NCI-H2171 treated with DMSO at 0.1 percent for 48 hours (cell line): ENCODE measurements around the gene CCT6B.
"Not testable (repeated sequence)": the region's sequence is repeated elsewhere in the genome, so short reads cannot be mapped to it uniquely, and the experiment has no call there.

Experiments used
- DNase-seq: peaks from one replicate; lab custom pipeline; 2025; lab: John Stamatoyannopoulos, UW

Gene CCT6B, protein sequence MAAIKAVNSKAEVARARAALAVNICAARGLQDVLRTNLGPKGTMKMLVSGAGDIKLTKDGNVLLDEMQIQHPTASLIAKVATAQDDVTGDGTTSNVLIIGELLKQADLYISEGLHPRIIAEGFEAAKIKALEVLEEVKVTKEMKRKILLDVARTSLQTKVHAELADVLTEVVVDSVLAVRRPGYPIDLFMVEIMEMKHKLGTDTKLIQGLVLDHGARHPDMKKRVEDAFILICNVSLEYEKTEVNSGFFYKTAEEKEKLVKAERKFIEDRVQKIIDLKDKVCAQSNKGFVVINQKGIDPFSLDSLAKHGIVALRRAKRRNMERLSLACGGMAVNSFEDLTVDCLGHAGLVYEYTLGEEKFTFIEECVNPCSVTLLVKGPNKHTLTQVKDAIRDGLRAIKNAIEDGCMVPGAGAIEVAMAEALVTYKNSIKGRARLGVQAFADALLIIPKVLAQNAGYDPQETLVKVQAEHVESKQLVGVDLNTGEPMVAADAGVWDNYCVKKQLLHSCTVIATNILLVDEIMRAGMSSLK

GRCh38 chr17:34961093-34961911, at the start of gene CCT6B, which contains the start of gene ZNF830:
TSS of gene CCT6B (minus strand) at chr17:34961460. CDS start at chr17:34961393, 67 bp downstream.
TSS of gene ZNF830 (plus strand) at chr17:34961540. CDS start at chr17:34961567, 27 bp downstream.
- peak; percentile 93 for DNase-seq

- DNase-seq, result no peak
Observed at GRCh38 chr17:35010093-35010492, 48.8 kb upstream of the CCT6B start.

DNA sequence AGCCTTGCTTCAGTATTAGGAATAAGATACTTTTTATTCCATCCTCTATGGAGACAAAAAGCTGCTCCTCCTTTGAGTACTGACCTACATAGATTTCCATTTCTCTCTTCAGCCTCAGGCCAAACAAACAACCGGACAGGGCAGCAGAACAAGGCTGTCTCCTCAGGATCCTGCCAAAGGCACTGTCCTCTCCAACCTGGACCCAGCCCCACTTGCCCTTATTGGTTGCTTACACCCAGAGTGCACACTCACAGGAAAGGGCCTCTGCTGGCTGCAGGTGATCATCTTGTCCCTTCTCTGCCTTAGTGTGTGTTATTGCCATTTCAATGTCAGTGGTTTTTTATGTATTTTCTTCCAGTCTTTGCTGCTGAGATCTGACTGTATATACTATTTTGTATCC, 45.7 kb upstream of the CCT6B start:
- DNase-seq, result no peak

DNA sequence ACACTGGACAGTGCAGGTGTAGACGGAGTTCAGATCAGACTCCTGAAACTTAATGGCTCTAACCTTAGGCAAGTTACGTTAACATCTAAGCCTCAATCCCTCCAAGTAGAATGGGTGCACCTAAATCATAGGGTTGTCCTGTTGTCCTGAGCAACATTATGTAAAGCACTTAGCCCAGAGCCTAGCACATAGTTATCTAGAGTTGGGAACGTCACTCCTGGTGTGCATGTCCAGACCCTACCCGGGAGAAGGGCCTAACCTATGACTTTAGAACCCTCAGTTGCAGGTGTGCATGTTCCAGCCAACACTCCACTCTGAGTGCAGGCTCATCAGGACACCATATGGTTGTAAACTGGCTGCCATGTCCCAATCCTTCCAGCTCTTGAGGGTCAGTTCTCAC, 45.1 kb upstream of the CCT6B start:
- no peak for DNase-seq

GRCh38 chr17:35003778-35004177, 42.5 kb upstream of the CCT6B start:
- DNase-seq, result no peak

DNA sequence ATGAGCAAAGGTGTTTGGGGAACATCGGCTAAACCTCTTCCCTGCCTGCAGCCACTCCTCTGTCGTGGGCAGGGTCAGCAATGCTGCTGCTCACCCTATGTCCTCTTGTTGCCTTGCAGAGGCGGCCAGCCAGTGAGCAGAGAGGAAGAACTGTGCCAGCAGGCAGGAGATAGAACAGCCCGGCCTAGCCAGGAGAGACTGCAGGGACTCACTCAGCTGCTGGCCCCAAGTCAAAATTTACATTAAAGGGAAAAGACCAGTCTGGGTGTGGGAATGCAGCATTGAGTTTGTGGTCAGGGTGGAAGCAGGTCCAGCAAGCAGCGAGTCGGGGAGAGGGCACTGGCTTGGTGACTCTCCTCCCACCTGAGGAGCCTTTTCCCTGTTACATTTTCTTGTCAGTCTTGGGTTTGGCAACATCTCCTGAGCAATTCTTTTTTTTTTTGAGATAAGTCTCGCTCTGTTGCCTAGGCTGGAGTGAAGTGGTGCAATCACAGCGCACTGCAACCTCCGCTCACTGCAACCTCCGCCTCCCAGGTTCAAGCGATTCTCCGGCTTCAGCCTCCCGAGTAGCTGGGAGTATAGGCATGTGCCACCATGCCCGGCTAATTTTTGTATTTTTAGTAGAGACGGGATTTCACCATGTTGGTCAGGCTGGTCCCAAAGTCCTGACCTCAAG, 41.8 kb upstream of the CCT6B start:
- DNase-seq, result no peak

- no peak for DNase-seq
Observed at GRCh38 chr17:35001549-35001948, 40.3 kb upstream of the CCT6B start.

- not testable (repeated sequence) for DNase-seq
Observed at GRCh38 chr17:35000965-35001364, 39.7 kb upstream of the CCT6B start.

DNA sequence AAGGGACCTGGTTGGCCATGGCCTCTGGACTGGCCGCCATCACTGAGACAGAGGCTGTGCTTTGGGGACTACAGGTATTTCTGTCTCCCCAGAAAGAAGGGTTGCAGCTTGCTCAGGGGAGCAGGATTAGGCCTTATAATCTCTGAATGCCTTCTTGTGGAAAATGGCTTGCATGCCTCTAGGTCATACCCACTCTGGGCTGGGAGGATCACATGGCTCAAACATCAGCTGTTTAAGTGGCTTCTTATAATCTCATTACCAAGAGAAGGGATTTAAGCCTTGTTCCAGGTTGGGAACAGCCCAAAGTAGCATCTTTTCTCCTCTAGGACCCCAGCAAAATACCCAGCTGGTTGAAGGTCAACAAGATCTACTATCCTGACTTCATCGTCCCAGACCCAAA, 38.2 kb upstream of the CCT6B start:
- DNase-seq, result no peak

GRCh38 chr17:34998205-34998604, 36.9 kb upstream of the CCT6B start:
- no peak for DNase-seq

- peak; percentile 69 for DNase-seq
Observed at GRCh38 chr17:34997355-34997862, 36.1 kb upstream of the CCT6B start.

DNA sequence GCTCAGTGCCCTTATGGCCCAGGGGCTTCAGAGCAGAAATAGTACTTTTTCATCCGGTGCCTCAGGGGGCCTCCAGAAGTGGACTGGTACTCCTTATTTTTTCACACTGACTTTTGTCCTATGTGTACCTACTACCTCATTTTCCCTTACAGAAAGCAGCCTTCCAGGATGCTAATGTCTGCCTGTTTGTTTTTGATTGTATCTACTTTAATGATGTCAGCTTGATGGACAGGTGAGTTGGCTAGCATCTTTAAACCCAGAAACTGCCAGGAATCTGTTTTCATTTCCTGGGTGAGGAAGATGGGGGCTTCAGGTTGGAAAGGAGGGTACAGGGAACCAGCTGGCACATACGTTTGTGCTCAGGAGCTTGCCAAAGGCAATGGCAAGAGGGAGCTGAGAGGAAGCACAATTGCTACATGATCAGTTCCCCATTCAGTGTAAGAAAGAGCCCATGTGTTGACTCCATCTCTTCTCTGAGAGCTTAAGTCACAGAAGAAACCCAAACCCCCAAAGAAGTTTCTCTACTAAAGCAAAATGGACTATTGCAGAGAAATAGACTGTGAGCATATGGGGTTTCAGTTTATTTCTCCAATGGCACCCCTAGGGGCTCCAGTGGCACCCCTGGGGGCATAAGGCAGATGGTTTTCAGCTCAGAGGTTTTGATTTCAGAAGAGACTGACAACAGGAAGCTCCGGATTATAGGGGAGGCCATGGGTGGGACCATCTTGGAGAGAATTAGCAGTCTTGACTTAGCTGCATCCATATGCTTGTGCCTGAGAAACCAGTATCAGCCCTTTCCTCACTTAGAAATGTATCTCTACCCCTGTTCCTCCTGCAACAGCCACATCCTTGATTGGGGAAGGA, 35.4 kb upstream of the CCT6B start:
- DNase-seq, result peak; percentile 64

GRCh38 chr17:34993031-34993430, 31.8 kb upstream of the CCT6B start:
- DNase-seq, result no peak

- DNase-seq, result no peak
Observed at GRCh38 chr17:34991606-34992005, 30.3 kb upstream of the CCT6B start.

- peak; percentile 95 for DNase-seq
Observed at GRCh38 chr17:34990921-34991365, 29.7 kb upstream of the CCT6B start.

DNA sequence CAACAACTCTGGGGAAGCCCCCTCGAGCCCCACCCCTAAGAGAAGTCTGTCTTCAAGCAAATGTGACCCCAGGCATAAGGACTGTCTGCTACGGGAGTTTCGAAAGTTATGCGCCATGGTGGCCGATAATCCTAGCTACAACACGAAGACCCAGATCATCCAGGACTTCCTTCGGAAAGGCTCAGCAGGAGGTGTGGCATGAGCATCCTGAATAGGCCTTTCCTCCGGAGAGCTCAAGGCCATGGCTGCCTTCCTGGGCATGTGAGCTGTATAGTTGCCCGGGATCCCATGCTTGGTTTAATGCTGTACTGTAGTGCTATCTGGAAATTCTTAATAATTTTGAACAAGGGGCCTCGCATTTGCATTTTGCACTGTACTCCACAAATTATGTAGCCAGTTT, 28.2 kb upstream of the CCT6B start:
- DNase-seq, result no peak

DNA sequence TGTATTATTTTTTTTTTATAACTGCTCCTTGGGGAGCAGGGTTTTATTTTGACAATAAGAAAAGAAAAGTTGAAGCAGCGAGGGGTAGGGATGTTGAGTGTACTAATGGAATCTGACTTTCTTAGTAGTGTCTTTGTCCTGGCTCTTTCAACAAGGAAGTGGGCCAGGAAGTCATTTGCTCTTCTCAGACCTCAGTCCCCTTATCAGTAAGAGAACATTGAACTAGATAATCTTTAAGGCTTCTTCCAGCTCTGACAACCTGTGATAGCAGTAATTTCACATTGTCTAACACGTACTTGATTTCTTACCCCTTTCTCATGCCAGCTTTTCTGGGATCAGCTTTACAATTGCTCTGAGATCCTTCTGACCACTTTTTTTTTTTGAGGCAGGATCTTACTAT, 27.4 kb upstream of the CCT6B start:
- DNase-seq, result no peak

GRCh38 chr17:34987232-34987631, 26.0 kb upstream of the CCT6B start:
- no peak for DNase-seq

- DNase-seq, result peak; percentile 31
Observed at GRCh38 chr17:34981538-34982241, 20.4 kb upstream of the CCT6B start.
